GM23338 (cell line): ENCODE results near the gene EP400. TPM values are rescaled to one million over a fixed set of nuclear protein-coding genes. Genes with fewer than 3 reads are reported as not detected.

ENCODE experiments used
- ATAC-seq: fragments of 200-7000 bp; cut with Tn5 transposase; 3 replicates; pipeline ENCODE4 v1.9.1; 2020
- DNase-seq: peaks from one replicate; pipeline ENCODE4 v3.0.0-alpha.2; 2015; ENCODE audit warnings: low spot score
- H2AFZ ChIP-seq: fragments of 200-600 bp; sonication (generic); 2 replicates; pipeline ENCODE4 v1.8.0; 2016; ENCODE audit warnings: antibody characterized with exemption, mild to moderate bottlenecking, moderate library complexity
- H3F3A ChIP-seq: fragments of 200-600 bp; sonication (generic); replicated peaks from 2 replicates; pipeline ENCODE4 v1.8.0; 2017; ENCODE audit warnings: antibody characterized with exemption, mixed run types, low read depth
- H3K27ac ChIP-seq: fragments of 200-600 bp; sonication (generic); 2 replicates; pipeline ENCODE4 v1.6.1; 2016; ENCODE audit warnings: low read depth
- H3K27me3 ChIP-seq: fragments of 200-600 bp; sonication (generic); 2 replicates; pipeline ENCODE4 v1.8.0; 2016; ENCODE audit warnings: mild to moderate bottlenecking, mixed run types, moderate library complexity; ENCODE audit not compliant: insufficient read depth
- H3K36me3 ChIP-seq: fragments of 200-600 bp; sonication (generic); 2 replicates; pipeline ENCODE4 v1.8.0; 2016; ENCODE audit warnings: mild to moderate bottlenecking; ENCODE audit not compliant: insufficient read depth
- H3K4me1 ChIP-seq: fragments of 200-600 bp; sonication (generic); 2 replicates; pipeline ENCODE4 v1.8.0; 2016; ENCODE audit warnings: mild to moderate bottlenecking, moderate library complexity; ENCODE audit not compliant: insufficient read depth
- H3K4me2 ChIP-seq: fragments of 200-600 bp; sonication (generic); 2 replicates; pipeline ENCODE4 v1.7.1; 2017; ENCODE audit warnings: mixed run types
- H3K4me3 ChIP-seq: fragments of 200-600 bp; sonication (generic); 2 replicates; pipeline ENCODE4 v1.6.1; 2016; ENCODE audit warnings: mixed run types
- H3K79me2 ChIP-seq: fragments of 200-600 bp; sonication (generic); replicated peaks from 2 replicates; pipeline ENCODE4 v1.8.0; 2017; ENCODE audit warnings: mild to moderate bottlenecking; ENCODE audit not compliant: insufficient read depth
- H3K9me2 ChIP-seq: fragments of 200-600 bp; sonication (generic); 2 replicates; pipeline ENCODE4 v1.8.0; 2017; ENCODE audit not compliant: insufficient read depth
- H4K20me1 ChIP-seq: fragments of 200-600 bp; sonication (generic); replicated peaks from 2 replicates; pipeline ENCODE4 v1.8.0; 2017; ENCODE audit warnings: mild to moderate bottlenecking; ENCODE audit not compliant: insufficient read depth
- H3K27ac Mint-ChIP-seq: 2 replicates; pipeline ENCODE4 v1.8.0; 2020; ENCODE audit warnings: inconsistent platforms, mild to moderate bottlenecking, moderate library complexity, mixed read lengths
- H3K27me3 Mint-ChIP-seq: 3 replicates; pipeline ENCODE4 v1.8.0; 2022; ENCODE audit warnings: low read depth, mild to moderate bottlenecking, moderate library complexity, mixed read lengths, inconsistent platforms; ENCODE audit not compliant: insufficient read depth, poor library complexity
- H3K36me3 Mint-ChIP-seq: 3 replicates; pipeline ENCODE4 v1.8.0; 2021; ENCODE audit warnings: low read depth, mild to moderate bottlenecking, inconsistent platforms, moderate library complexity, mixed read lengths
- H3K4me1 Mint-ChIP-seq: 3 replicates; pipeline ENCODE4 v1.8.0; 2020; ENCODE audit warnings: mild to moderate bottlenecking, inconsistent platforms, mixed read lengths
- H3K4me3 Mint-ChIP-seq: 3 replicates; pipeline ENCODE4 v1.8.0; 2021; ENCODE audit warnings: moderate library complexity, mild to moderate bottlenecking, inconsistent platforms, mixed read lengths
- H3K9me3 Mint-ChIP-seq: 3 replicates; pipeline ENCODE4 v1.8.0; 2020; ENCODE audit warnings: moderate library complexity, mild to moderate bottlenecking, inconsistent platforms, mixed read lengths
- JUNB ChIP-seq: IDR thresholded peaks from one replicate; pipeline ENCODE4 v1.6.1; 2016; ENCODE audit warnings: antibody characterized with exemption; ENCODE audit not compliant: unreplicated experiment
- NANOG ChIP-seq: IDR thresholded peaks from 2 replicates; pipeline ENCODE4 v1.6.1; 2016; ENCODE audit warnings: antibody characterized with exemption, borderline replicate concordance
- STAT1 ChIP-seq: IDR thresholded peaks from one replicate; pipeline ENCODE4 v1.6.1; 2016; ENCODE audit warnings: antibody characterized with exemption; ENCODE audit not compliant: unreplicated experiment
- ZNF114 ChIP-seq: fragments of 250-450 bp; sonication (Bioruptor Pico); IDR thresholded peaks from 2 replicates; pipeline ENCODE4 v1.5.0; 2020; ENCODE audit warnings: mild to moderate bottlenecking, moderate library complexity
- polyA plus RNA-seq: library from polyadenylated mRNA; unstranded; fragments of >200 nt; fragmentation: Nextera tagmentation; extraction: Ambion mirVana; gene quantifications from 2 replicates; pipeline ENCODE4 v1.2.1, GENCODE V29; 2016
- total RNA-seq: library from RNA; depleted of rRNA; stranded (reverse); fragments of >200 nt; shearing (Covaris generic); gene quantifications from 2 replicates; pipeline ENCODE4 v1.2.3, GENCODE V29; 2014
- TF ChIP-seq, protein P1 (sequence below): fragments of 250-450 bp; sonication (Bioruptor Pico); IDR thresholded peaks from 2 replicates; pipeline ENCODE4 v1.5.0; 2020; ENCODE audit warnings: mild to moderate bottlenecking, moderate library complexity
- TF ChIP-seq, protein P2 (sequence below): IDR thresholded peaks from one replicate; pipeline ENCODE4 v1.6.1; 2018; ENCODE audit warnings: antibody characterized with exemption; ENCODE audit not compliant: unreplicated experiment

Gene EP400
- total and polyA plus RNA-seq, 2 experiments from 2014 or later, result 26.3 to 57.2 TPM

DNA sequence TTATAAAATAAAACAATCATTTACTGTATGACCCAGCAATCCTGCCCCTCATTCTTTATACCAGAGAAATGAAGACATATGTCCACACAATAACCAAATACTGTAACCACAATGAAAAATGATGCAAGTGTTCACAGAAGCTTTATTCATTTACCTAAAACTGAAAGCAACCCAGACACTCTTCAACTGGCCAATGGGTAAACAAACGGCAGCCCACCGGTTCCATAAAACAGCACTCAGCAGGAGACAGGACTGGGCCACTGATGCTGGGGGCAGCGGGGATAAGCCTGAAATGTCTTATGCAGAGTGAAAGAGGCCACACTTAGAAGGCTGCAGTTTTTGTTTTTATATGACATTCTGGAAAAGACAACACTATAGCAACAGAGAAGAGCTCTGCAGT lies 179.3 kb downstream of the EP400 start:
- H3K27ac Mint-ChIP-seq, result no peak overlapping the region
- no peaks in the 10 kb centered on the region; the same call in 2 of the 3 replicates for H3K4me1 Mint-ChIP-seq
- H3F3A ChIP-seq, result 0 out of 2 replicates have a peak, but pooled peaks cover 3% of the 10 kb centered on the region
- no peaks in the 10 kb centered on the region; the same call in 1 of the 2 replicates for H4K20me1 ChIP-seq
- H2AFZ ChIP-seq, result no peak overlapping the region
- peaks cover 80% of the 10 kb centered on the region for H3K36me3 Mint-ChIP-seq
- H3K4me3 ChIP-seq, result no peak overlapping the region
- H3K27me3 Mint-ChIP-seq, result peaks cover 26% of the 10 kb centered on the region
- no peak overlapping the region for H3K27ac ChIP-seq
- no peak for TF ChIP-seq STAT1
- TF ChIP-seq, protein P1, sequence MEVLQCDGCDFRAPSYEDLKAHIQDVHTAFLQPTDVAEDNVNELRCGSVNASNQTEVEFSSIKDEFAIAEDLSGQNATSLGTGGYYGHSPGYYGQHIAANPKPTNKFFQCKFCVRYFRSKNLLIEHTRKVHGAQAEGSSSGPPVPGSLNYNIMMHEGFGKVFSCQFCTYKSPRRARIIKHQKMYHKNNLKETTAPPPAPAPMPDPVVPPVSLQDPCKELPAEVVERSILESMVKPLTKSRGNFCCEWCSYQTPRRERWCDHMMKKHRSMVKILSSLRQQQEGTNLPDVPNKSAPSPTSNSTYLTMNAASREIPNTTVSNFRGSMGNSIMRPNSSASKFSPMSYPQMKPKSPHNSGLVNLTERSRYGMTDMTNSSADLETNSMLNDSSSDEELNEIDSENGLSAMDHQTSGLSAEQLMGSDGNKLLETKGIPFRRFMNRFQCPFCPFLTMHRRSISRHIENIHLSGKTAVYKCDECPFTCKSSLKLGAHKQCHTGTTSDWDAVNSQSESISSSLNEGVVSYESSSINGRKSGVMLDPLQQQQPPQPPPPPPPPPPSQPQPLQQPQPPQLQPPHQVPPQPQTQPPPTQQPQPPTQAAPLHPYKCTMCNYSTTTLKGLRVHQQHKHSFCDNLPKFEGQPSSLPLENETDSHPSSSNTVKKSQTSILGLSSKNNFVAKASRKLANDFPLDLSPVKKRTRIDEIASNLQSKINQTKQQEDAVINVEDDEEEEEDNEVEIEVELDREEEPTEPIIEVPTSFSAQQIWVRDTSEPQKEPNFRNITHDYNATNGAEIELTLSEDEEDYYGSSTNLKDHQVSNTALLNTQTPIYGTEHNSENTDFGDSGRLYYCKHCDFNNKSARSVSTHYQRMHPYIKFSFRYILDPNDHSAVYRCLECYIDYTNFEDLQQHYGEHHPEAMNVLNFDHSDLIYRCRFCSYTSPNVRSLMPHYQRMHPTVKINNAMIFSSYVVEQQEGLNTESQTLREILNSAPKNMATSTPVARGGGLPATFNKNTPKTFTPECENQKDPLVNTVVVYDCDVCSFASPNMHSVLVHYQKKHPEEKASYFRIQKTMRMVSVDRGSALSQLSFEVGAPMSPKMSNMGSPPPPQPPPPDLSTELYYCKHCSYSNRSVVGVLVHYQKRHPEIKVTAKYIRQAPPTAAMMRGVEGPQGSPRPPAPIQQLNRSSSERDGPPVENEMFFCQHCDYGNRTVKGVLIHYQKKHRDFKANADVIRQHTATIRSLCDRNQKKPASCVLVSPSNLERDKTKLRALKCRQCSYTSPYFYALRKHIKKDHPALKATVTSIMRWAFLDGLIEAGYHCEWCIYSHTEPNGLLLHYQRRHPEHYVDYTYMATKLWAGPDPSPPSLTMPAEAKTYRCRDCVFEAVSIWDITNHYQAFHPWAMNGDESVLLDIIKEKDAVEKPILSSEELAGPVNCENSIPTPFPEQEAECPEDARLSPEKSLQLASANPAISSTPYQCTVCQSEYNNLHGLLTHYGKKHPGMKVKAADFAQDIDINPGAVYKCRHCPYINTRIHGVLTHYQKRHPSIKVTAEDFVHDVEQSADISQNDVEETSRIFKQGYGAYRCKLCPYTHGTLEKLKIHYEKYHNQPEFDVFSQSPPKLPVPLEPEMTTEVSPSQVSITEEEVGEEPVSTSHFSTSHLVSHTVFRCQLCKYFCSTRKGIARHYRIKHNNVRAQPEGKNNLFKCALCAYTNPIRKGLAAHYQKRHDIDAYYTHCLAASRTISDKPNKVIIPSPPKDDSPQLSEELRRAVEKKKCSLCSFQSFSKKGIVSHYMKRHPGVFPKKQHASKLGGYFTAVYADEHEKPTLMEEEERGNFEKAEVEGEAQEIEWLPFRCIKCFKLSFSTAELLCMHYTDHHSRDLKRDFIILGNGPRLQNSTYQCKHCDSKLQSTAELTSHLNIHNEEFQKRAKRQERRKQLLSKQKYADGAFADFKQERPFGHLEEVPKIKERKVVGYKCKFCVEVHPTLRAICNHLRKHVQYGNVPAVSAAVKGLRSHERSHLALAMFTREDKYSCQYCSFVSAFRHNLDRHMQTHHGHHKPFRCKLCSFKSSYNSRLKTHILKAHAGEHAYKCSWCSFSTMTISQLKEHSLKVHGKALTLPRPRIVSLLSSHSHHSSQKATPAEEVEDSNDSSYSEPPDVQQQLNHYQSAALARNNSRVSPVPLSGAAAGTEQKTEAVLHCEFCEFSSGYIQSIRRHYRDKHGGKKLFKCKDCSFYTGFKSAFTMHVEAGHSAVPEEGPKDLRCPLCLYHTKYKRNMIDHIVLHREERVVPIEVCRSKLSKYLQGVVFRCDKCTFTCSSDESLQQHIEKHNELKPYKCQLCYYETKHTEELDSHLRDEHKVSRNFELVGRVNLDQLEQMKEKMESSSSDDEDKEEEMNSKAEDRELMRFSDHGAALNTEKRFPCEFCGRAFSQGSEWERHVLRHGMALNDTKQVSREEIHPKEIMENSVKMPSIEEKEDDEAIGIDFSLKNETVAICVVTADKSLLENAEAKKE (CRISPR knock-in tag), result no peak
- TF ChIP-seq, protein P2, sequence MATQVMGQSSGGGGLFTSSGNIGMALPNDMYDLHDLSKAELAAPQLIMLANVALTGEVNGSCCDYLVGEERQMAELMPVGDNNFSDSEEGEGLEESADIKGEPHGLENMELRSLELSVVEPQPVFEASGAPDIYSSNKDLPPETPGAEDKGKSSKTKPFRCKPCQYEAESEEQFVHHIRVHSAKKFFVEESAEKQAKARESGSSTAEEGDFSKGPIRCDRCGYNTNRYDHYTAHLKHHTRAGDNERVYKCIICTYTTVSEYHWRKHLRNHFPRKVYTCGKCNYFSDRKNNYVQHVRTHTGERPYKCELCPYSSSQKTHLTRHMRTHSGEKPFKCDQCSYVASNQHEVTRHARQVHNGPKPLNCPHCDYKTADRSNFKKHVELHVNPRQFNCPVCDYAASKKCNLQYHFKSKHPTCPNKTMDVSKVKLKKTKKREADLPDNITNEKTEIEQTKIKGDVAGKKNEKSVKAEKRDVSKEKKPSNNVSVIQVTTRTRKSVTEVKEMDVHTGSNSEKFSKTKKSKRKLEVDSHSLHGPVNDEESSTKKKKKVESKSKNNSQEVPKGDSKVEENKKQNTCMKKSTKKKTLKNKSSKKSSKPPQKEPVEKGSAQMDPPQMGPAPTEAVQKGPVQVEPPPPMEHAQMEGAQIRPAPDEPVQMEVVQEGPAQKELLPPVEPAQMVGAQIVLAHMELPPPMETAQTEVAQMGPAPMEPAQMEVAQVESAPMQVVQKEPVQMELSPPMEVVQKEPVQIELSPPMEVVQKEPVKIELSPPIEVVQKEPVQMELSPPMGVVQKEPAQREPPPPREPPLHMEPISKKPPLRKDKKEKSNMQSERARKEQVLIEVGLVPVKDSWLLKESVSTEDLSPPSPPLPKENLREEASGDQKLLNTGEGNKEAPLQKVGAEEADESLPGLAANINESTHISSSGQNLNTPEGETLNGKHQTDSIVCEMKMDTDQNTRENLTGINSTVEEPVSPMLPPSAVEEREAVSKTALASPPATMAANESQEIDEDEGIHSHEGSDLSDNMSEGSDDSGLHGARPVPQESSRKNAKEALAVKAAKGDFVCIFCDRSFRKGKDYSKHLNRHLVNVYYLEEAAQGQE, result no peak
- TF ChIP-seq NANOG, result no peak
- no peak for TF ChIP-seq ZNF114 (CRISPR knock-in tag)
- TF ChIP-seq JUNB, result no peak
- H3K36me3 ChIP-seq, result peaks cover 27% of the 10 kb centered on the region; the same call in 1 of the 2 replicates
- no peak overlapping the region for H3K4me2 ChIP-seq
- no peaks in the 10 kb centered on the region for H3K9me2 ChIP-seq
- H3K4me1 ChIP-seq, result no peaks in the 10 kb centered on the region
- ATAC-seq, result no peak
- no peak for DNase-seq
- no peaks in the 10 kb centered on the region for H3K27me3 ChIP-seq
- no peaks in the 10 kb centered on the region for H3K79me2 ChIP-seq
- peaks cover 56% of the 10 kb centered on the region for H3K9me3 Mint-ChIP-seq
- no peak overlapping the region for H3K4me3 Mint-ChIP-seq
